ENCODE data around the gene SFMBT1. TPM values are rescaled to one million over a fixed set of nuclear protein-coding genes. Genes with fewer than 3 reads are reported as not detected.

SFMBT1 gene
- total and polyA plus RNA-seq, 9 of the 15 experiments (the other 6 are each of a cell fraction or from before 2014, with no cell fraction given), result 0.76 to 6.6 (median 3.6) TPM

GRCh38 chr3:53045518-53046170 is at the start of gene SFMBT1 (continued):
- TF ChIP-seq CEBPB (tag; IDR thresholded peaks at IDR 0.05), result no peak
- no peak for TF ChIP-seq PRPF4 (IDR thresholded peaks at IDR 0.05; ENCODE audit: insufficient read depth, low read depth, low read length, poor library complexity, severe bottlenecking)
- TF ChIP-seq XRCC5 (IDR thresholded peaks at IDR 0.05; ENCODE audit: low read depth, low read length), result no peak
- no peak for TF ChIP-seq HLTF (IDR thresholded peaks at IDR 0.05)
- TF ChIP-seq ZNF263 (CRISPR knock-in tag; IDR thresholded peaks at IDR 0.05; ENCODE audit: borderline replicate concordance), result peak; percentile 66; the same call in 1 of the 2 replicates
- TF ChIP-seq POLR2A (conservative IDR thresholded peaks at IDR 0.05), result peak; percentile 63; the same call in 1 of the 2 replicates
- peak; percentile 40; the same call in 1 of the 2 replicates for TF ChIP-seq ZNF197 (CRISPR knock-in tag; IDR thresholded peaks at IDR 0.05; ENCODE audit: low read depth)
- TF ChIP-seq TCF15 (CRISPR knock-in tag; IDR thresholded peaks at IDR 0.05), result no peak
- no peak for TF ChIP-seq RAD51 (IDR thresholded peaks at IDR 0.05; ENCODE audit: borderline replicate concordance, low read depth)
- TF ChIP-seq U2AF2 (optimal IDR thresholded peaks at IDR 0.05; ENCODE audit: low read depth, low read length), result no peak
- TF ChIP-seq ZNF655 (CRISPR knock-in tag; IDR thresholded peaks at IDR 0.05), result no peak
- no peak for TF ChIP-seq ZNF143 (CRISPR knock-in tag; IDR thresholded peaks at IDR 0.05)
- no peak for TF ChIP-seq SMARCA4 (IDR thresholded peaks at IDR 0.05)

Measured in K562 (cell line).